ENCODE data around the gene SLC27A5.
A peak's percentile ranks its signal among the peaks of the same experiment; 100 is the strongest.
"Not testable (repeated sequence)": the region's sequence is repeated elsewhere in the genome, so short reads cannot be mapped to it uniquely, and the experiment has no call there.

SLC27A5 gene

GRCh38 chr19:58474997-58475713, 36.6 kb downstream of the SLC27A5 start:
- FAIRE-seq (no peak), DNase-seq (ENCODE audit: extremely low spot score, insufficient read length, low read depth) (no peak)

- FAIRE-seq: no peak
- DNase-seq (ENCODE audit: extremely low spot score, insufficient read length, low read depth): no peak
Observed at GRCh38 chr19:58474291-58474996, 37.3 kb downstream of the SLC27A5 start.

- no peak for FAIRE-seq
Observed at GRCh38 chr19:58473775-58474174, 38.0 kb downstream of the SLC27A5 start.

GRCh38 chr19:58471736-58472135, 40.1 kb downstream of the SLC27A5 start:
- DNase-seq (ENCODE audit: extremely low spot score, insufficient read length, low read depth) (no peak), FAIRE-seq (no peak)

More at GRCh38 chr19:58473775-58474174, 38.0 kb downstream of the SLC27A5 start:
- DNase-seq (ENCODE audit: extremely low spot score, insufficient read length, low read depth): no peak

- FAIRE-seq; DNase-seq (ENCODE audit: extremely low spot score, insufficient read length, low read depth): not testable (repeated sequence)
Observed at GRCh38 chr19:58470837-58471543, 40.8 kb downstream of the SLC27A5 start.

- FAIRE-seq (no peak), DNase-seq (ENCODE audit: extremely low spot score, insufficient read length, low read depth) (no peak)
Observed at GRCh38 chr19:58469241-58470013, 42.4 kb downstream of the SLC27A5 start.

GRCh38 chr19:58468216-58468839, 43.5 kb downstream of the SLC27A5 start:
- FAIRE-seq (no peak), DNase-seq (ENCODE audit: extremely low spot score, insufficient read length, low read depth) (no peak)

- DNase-seq (ENCODE audit: extremely low spot score, insufficient read length, low read depth) (peak; percentile 96), FAIRE-seq (peak; percentile 97)
Observed at GRCh38 chr19:58466760-58467589, 44.8 kb downstream of the SLC27A5 start, which contains the start of gene ZNF324. Gene ZNF324 (plus strand): TSS chr19:58467080. CDS start chr19:58469186, 2,106 bp downstream.

GRCh38 chr19:58466089-58466759, 45.6 kb downstream of the SLC27A5 start:
- FAIRE-seq (no peak), DNase-seq (ENCODE audit: extremely low spot score, insufficient read length, low read depth) (no peak)

- FAIRE-seq (no peak), DNase-seq (ENCODE audit: extremely low spot score, insufficient read length, low read depth) (no peak)
Observed at GRCh38 chr19:58460039-58460438, 51.8 kb downstream of the SLC27A5 start.

GRCh38 chr19:58456111-58456510, 55.7 kb downstream of the SLC27A5 start:
- FAIRE-seq: no peak

GRCh38 chr19:58455306-58455705, 56.5 kb downstream of the SLC27A5 start:
- DNase-seq (ENCODE audit: extremely low spot score, insufficient read length, low read depth): no peak
- FAIRE-seq: no peak

More at GRCh38 chr19:58456111-58456510, 55.7 kb downstream of the SLC27A5 start:
- DNase-seq (ENCODE audit: extremely low spot score, insufficient read length, low read depth): no peak

GRCh38 chr19:58453743-58454142, 58.0 kb downstream of the SLC27A5 start:
- no peak for FAIRE-seq
- DNase-seq (ENCODE audit: extremely low spot score, insufficient read length, low read depth): no peak

- FAIRE-seq: peak; percentile 96
Observed at GRCh38 chr19:58451358-58452101, 60.3 kb downstream of the SLC27A5 start, which contains the start of gene ZNF324B. Gene ZNF324B (plus strand): TSS chr19:58451622. CDS start chr19:58453702, 2,080 bp downstream.

GRCh38 chr19:58450856-58451357, 60.9 kb downstream of the SLC27A5 start:
- FAIRE-seq (no peak), DNase-seq (ENCODE audit: extremely low spot score, insufficient read length, low read depth) (no peak)

More at GRCh38 chr19:58451358-58452101, 60.3 kb downstream of the SLC27A5 start, which contains the start of gene ZNF324B:
- peak; percentile 98 for DNase-seq (ENCODE audit: extremely low spot score, insufficient read length, low read depth)

GRCh38 chr19:58449980-58450379, 61.8 kb downstream of the SLC27A5 start:
- DNase-seq (ENCODE audit: extremely low spot score, insufficient read length, low read depth); FAIRE-seq: not testable (repeated sequence)

- FAIRE-seq; DNase-seq (ENCODE audit: extremely low spot score, insufficient read length, low read depth): not testable (repeated sequence)
Observed at GRCh38 chr19:58448860-58449259, 62.9 kb downstream of the SLC27A5 start.
